Activated naive CD4-positive, alpha-beta T cell treated with anti-CD3 and anti-CD28 coated beads, Interleukin-2, amount 50 U/mL, for 24 hours (primary cell): ENCODE measurements around the gene SYMPK.
"Not testable (repeated sequence)": the region's sequence is repeated elsewhere in the genome, so short reads cannot be mapped to it uniquely, and the experiment has no call there.

Experiments
- H3K27ac Mint-ChIP-seq: one replicate; pipeline ENCODE4 v1.8.0; 2021; ENCODE audit warnings: mild to moderate bottlenecking, mixed read lengths
- H3K27me3 Mint-ChIP-seq: one replicate; pipeline ENCODE4 v1.8.0; 2021; ENCODE audit warnings: mixed read lengths
- H3K36me3 Mint-ChIP-seq: one replicate; pipeline ENCODE4 v1.8.0; 2021; ENCODE audit warnings: mixed read lengths
- H3K4me1 Mint-ChIP-seq: one replicate; pipeline ENCODE4 v1.8.0; 2021; ENCODE audit warnings: mixed read lengths
- H3K4me3 Mint-ChIP-seq: one replicate; pipeline ENCODE4 v1.8.0; 2021; ENCODE audit warnings: mild to moderate bottlenecking, mixed read lengths
- H3K9me3 Mint-ChIP-seq: one replicate; pipeline ENCODE4 v1.8.0; 2021; ENCODE audit warnings: mixed read lengths

The SYMPK gene

DNA sequence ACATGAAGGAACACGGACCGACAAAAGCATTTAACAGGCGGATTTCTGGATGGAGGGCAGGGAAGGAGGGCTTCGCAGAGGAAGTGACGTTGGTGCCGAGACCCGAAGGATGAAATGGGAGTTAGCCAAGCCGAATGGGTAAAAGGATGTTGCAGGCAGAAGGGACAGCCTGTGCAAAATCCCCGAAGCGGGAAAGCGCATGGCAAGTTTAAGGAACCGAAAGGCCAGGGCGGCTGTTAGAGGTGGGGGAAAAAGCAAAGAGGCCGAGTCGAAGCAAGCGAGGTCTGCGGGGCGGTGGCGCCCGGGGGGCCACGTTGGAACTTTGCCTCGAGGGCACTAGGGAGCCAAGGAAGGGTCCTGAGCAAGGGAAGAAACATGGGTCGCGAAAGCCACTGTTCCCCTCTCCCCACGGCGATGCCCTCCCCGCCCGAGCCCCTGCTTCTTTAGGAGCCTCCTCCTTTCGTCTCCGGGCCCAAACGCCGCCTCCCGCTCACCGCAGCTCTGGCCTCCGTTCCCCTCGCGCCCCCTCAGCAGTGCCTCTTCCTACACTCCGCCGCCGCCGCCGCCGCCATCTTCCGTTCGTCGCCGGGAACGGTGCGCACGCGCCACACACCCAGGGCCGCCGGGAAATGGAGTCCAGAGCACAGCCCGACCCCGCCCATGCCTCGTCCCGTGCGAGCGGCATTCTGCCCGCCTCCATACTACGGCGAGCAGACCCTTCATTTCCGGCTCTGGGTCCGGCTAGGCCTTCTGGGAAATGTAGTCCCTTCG is at the start of gene SYMPK:
SYMPK (minus strand) TSS at position 584 of the 771 bp plus-strand sequence. CDS start 8,652 bp downstream, outside the sequence.
- H3K27ac Mint-ChIP-seq: peak within 1 kb of the TSS; percentile 94
- no peaks in the 10 kb centered on the region for H3K9me3 Mint-ChIP-seq

DNA sequence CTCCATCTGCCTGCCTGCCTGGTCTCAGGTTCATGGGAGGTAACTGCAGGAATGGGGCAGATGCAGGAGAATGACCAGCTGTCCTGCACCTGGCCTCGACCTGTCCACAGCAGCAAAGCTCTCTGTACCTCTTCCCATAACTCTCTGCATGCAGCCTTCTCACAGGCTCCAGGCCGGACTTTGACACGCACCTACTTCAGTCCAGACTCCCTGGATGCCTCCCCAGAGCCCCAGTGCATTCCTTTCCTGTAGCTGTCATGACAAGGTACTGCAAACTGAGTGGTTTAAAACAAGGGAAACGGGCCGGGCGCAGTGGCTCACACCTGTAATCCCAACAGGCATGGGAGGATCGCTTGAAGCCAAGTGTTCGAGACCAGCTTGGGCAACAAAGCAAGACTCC is 48.3 kb upstream of the SYMPK start:
- H3K4me1 Mint-ChIP-seq: no peaks in the 10 kb centered on the region
- H3K9me3 Mint-ChIP-seq: no peaks in the 10 kb centered on the region
- peaks cover 18% of the 10 kb centered on the region for H3K27me3 Mint-ChIP-seq
- H3K36me3 Mint-ChIP-seq: no peaks in the 10 kb centered on the region
- H3K27ac Mint-ChIP-seq: no peak overlapping the region
- H3K4me3 Mint-ChIP-seq: no peak overlapping the region

More for the DNA sequence above, at the start of gene SYMPK:
- peaks cover 2% of the 10 kb centered on the region for H3K36me3 Mint-ChIP-seq
- peaks cover 34% of the 10 kb centered on the region for H3K4me1 Mint-ChIP-seq
- peaks cover 13% of the 10 kb centered on the region for H3K27me3 Mint-ChIP-seq
- H3K4me3 Mint-ChIP-seq: peak within 1 kb of the TSS; percentile 94

DNA sequence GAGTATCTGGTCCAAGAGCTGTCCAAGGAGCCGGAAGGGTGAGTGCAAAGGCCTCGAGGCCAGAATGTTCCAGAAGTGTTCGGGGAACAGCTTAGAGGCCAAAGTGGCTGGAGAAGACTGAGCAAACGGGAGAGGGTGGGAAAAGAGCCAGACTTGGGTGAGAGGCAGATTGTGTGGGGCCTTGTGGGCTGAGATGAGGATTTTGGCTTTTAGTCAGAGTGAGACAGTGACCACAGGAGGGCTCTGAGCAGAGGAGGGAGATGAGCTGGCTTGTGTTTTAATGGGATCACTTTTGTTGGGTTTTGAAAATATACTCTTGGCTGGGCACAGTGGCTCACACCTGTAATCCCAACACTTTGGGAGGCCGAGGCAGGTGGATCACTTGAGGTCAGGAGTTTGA is 46.0 kb upstream of the SYMPK start:
- H3K27ac Mint-ChIP-seq: no peak overlapping the region
- peaks cover 14% of the 10 kb centered on the region for H3K27me3 Mint-ChIP-seq
- no peaks in the 10 kb centered on the region for H3K9me3 Mint-ChIP-seq
- no peaks in the 10 kb centered on the region for H3K4me1 Mint-ChIP-seq
- no peak overlapping the region for H3K4me3 Mint-ChIP-seq
- no peaks in the 10 kb centered on the region for H3K36me3 Mint-ChIP-seq

- Mint-ChIP-seq H3K4me3 (no peak overlapping the region), H3K4me1 (peaks cover 3% of the 10 kb centered on the region), H3K36me3 (no peaks in the 10 kb centered on the region), H3K9me3 (no peaks in the 10 kb centered on the region), H3K27me3 (peaks cover 4% of the 10 kb centered on the region), H3K27ac (no peak overlapping the region)
Observed at GRCh38 chr19:45906221-45906620, 43.3 kb upstream of the SYMPK start.

GRCh38 chr19:45905011-45905410 is 42.1 kb upstream of the SYMPK start:
- H3K27me3 Mint-ChIP-seq: peaks cover 3% of the 10 kb centered on the region
- no peaks in the 10 kb centered on the region for H3K9me3 Mint-ChIP-seq
- peaks cover 10% of the 10 kb centered on the region for H3K4me1 Mint-ChIP-seq
- no peaks in the 10 kb centered on the region for H3K36me3 Mint-ChIP-seq
- no peak overlapping the region for H3K4me3 Mint-ChIP-seq
- H3K27ac Mint-ChIP-seq: no peak overlapping the region

DNA sequence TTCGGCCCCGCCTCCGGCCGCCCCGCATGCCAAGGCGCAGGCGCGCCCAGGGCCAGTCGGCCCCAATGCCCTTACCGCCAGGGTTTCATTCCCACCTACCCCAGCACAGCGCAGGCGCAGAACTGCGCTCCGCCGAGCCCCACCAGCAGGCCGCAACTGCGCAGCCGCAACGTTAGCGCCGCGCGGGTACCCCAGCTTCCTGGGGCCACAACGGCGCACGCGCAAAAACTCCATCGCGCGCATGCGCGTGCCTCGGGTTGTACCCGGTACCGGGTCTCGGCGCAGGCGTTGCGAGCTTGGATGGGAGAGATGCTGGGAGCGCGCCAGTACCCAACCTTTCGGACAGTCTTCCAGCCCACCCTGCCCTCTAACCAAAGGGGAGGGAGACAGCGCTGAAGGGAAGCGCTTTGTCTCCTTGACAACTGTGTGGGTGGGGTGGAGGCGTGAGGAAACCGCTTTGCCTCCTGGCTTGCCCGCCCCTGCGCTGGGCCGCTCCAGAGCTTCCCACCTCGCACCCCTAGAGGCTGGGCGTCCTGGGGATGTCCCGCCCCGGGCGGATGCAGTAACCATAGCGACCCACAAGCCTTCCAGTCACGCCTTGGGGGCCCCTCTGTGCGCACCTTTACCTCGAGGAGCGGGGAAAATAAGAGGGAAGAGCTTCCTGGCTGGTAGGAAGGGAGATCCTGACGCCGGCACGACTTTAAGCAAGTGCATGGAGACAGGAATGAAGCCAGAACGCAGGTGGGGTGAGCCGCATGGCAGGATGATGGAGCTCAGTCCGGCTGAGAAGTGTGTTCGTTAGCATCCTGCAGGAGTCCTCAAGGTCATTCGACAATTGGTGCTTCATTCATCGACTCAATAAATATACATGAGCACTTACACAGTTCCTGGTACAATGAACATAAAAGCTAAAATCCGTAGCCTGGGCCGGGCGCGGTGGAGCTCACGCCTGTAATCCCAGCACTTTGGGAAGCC is 40.0 kb upstream of the SYMPK start:
- no peaks in the 10 kb centered on the region for H3K9me3 Mint-ChIP-seq
- peaks cover 10% of the 10 kb centered on the region for H3K4me1 Mint-ChIP-seq
- H3K4me3 Mint-ChIP-seq: peak overlapping the region; percentile 95
- H3K27me3 Mint-ChIP-seq: no peaks in the 10 kb centered on the region
- H3K36me3 Mint-ChIP-seq: no peaks in the 10 kb centered on the region
- peak overlapping the region; percentile 91 for H3K27ac Mint-ChIP-seq

DNA sequence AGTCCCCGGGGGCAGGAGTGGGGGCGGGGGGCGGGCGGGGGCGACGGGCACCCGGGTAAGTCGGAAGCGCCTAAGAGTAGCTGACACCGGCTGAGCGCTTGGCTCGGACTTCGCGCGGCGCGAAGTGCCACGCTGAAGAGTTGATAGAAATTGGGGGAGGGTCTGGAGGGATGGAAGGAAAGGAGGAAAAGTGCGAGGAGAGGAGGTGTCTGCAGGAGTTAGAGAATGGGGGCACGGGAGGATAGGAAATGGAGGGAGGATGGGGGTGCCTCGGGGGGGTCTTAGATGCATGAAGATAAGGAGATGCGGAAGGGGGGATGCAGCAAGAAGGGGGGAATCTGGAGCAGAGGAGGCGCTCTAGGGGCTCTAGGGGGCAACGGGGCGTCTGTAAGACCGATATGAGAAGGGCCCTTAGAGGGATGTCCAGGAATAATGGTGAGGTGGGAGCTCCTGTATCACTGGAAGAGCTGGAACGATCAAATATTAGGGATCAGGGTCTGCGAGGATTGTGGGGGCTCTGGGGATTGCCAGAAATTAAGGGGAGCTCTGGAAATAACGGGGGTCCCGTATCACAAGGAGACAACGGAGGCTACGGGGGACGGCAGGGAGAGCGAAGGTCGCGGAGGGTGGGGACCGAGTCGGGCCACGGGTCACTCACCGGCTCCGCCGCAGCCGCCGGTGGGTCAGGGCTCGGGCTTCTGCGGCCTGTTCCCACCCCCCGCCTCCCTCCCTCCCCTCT is 39.1 kb upstream of the SYMPK start, which contains the start of gene MYPOP:
MYPOP (minus strand) TSS at position 702 of the 739 bp plus-strand sequence. CDS start 840 bp downstream, outside the sequence.
- Mint-ChIP-seq H3K36me3 (no peaks in the 10 kb centered on the region), H3K4me1 (peaks cover 10% of the 10 kb centered on the region), H3K4me3 (peak within 1 kb of the TSS; percentile 95), H3K27ac (peak within 1 kb of the TSS; percentile 91), H3K27me3 (no peaks in the 10 kb centered on the region), H3K9me3 (no peaks in the 10 kb centered on the region)

- Mint-ChIP-seq H3K36me3 (no peaks in the 10 kb centered on the region), H3K4me3 (peak overlapping the region; percentile 44), H3K27me3 (no peaks in the 10 kb centered on the region), H3K4me1 (peaks cover 10% of the 10 kb centered on the region), H3K27ac (no peak overlapping the region), H3K9me3 (no peaks in the 10 kb centered on the region)
Observed at GRCh38 chr19:45901432-45901911, 38.5 kb upstream of the SYMPK start.

DNA sequence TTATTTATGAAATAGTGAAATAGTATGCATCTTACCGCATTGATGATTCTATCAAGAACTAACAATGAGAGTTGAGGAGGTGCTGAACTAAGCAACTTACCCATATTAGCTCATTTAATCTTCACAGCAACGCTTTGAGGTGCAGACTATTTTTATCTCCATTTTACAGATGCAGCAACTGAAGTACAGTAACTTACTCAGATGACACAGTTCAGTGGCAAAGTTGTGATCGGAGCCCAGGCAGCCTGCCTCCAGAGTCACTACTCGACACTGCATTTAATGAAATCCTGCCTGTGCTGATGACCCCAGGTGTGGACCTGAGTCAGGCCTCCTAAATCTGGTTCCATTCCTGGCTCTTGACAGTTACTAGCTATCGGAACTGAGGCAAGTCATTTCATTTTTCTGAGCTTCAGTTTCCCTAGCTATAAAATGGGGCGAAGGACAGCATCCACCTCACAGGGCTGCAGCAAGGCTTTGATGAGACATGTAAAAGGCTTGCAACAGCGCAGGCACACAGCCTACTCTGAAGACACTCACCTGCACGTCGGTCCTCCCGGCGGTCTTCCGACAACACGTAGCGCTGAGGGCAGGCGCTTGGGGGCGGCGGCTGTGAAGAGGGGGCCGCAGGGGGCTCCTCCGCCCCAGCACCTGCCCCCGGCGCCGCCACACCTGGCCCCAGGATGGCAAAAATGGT is 37.9 kb upstream of the SYMPK start:
- peaks cover 10% of the 10 kb centered on the region for H3K4me1 Mint-ChIP-seq
- no peaks in the 10 kb centered on the region for H3K36me3 Mint-ChIP-seq
- H3K27me3 Mint-ChIP-seq: no peaks in the 10 kb centered on the region
- H3K4me3 Mint-ChIP-seq: peak overlapping the region; percentile 28
- no peaks in the 10 kb centered on the region for H3K9me3 Mint-ChIP-seq
- H3K27ac Mint-ChIP-seq: no peak overlapping the region

- Mint-ChIP-seq H3K27ac (no peak overlapping the region), H3K36me3 (peaks cover 1% of the 10 kb centered on the region), H3K9me3 (no peaks in the 10 kb centered on the region), H3K4me1 (peaks cover 10% of the 10 kb centered on the region), H3K4me3 (no peak overlapping the region), H3K27me3 (no peaks in the 10 kb centered on the region)
Observed at GRCh38 chr19:45899919-45900589, 37.1 kb upstream of the SYMPK start.

DNA sequence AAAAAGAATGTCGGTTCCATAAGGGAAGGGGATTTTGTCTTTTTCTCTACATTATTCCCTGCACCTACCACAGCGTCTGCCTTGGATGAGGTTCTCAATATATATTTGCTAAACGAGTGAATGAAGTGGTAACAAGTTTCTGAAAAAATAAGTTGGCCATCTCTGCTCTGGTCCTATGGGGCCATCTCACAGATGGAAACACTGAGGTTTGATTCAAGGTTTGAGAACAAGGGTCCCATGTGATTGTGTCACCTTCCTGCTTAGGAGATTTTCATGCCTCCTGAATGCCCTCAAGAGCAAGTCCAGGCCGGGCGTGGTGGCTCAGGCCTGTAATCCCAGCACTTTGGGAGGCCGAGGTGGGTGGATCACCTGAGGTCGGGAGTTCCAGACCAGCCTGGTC is 36.3 kb upstream of the SYMPK start:
- H3K9me3 Mint-ChIP-seq: no peaks in the 10 kb centered on the region
- H3K4me1 Mint-ChIP-seq: peaks cover 10% of the 10 kb centered on the region
- no peaks in the 10 kb centered on the region for H3K27me3 Mint-ChIP-seq
- no peak overlapping the region for H3K4me3 Mint-ChIP-seq
- H3K27ac Mint-ChIP-seq: no peak overlapping the region
- peaks cover 1% of the 10 kb centered on the region for H3K36me3 Mint-ChIP-seq

DNA sequence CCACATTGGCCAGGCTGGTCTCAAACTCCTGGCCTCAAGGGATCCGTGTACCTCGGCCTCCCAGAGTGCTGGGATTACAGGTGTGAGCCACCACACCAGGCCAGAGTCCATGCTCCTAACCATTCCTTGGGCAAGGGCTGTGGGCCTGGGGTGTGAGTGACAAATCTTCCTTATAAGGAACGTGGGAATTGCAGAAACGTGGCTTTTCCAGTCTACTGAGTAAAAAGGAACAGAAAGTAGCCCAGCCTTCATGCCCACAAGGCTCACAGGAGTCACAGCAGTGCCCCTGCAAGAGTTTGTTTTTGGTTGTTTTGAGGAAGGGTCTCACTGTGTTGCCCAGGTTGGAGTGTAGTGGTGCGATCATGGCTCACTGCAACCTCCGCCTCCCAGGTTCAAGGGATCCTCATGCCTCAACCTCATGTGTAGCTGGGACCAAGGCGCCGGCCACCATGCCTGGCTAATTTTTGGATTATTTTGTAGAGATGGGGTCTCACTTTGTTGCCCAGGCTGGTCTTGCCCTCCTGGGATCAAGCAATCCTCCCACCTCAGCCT is 34.4 kb upstream of the SYMPK start:
- no peak overlapping the region for H3K4me3 Mint-ChIP-seq
- H3K27ac Mint-ChIP-seq: no peak overlapping the region
- peaks cover 10% of the 10 kb centered on the region for H3K4me1 Mint-ChIP-seq
- H3K36me3 Mint-ChIP-seq: peaks cover 1% of the 10 kb centered on the region
- H3K9me3 Mint-ChIP-seq: no peaks in the 10 kb centered on the region
- no peaks in the 10 kb centered on the region for H3K27me3 Mint-ChIP-seq

- H3K4me1 Mint-ChIP-seq, H3K9me3 Mint-ChIP-seq, H3K4me3 Mint-ChIP-seq, H3K27ac Mint-ChIP-seq, H3K36me3 Mint-ChIP-seq, H3K27me3 Mint-ChIP-seq: not testable (repeated sequence)
Observed at GRCh38 chr19:45895983-45896599, 33.1 kb upstream of the SYMPK start.

- H3K27ac Mint-ChIP-seq: no peak overlapping the region
- H3K4me3 Mint-ChIP-seq: no peak overlapping the region
- peaks cover 1% of the 10 kb centered on the region for H3K36me3 Mint-ChIP-seq
- peaks cover 1% of the 10 kb centered on the region for H3K4me1 Mint-ChIP-seq
- no peaks in the 10 kb centered on the region for H3K27me3 Mint-ChIP-seq
- H3K9me3 Mint-ChIP-seq: no peaks in the 10 kb centered on the region
Observed at GRCh38 chr19:45895519-45895972, 32.6 kb upstream of the SYMPK start.
